IPS DF 4.7 (cell line): Measurements from ENCODE around the gene PADI6.
A peak's percentile ranks its signal among the peaks of the same experiment; 100 is the strongest.

Source experiments
- DNase-seq: peaks from one replicate; pipeline ENCODE4 v3.0.0-alpha.2; 2013; ENCODE audit warnings: low spot score; ENCODE audit errors: extremely low read depth

Gene PADI6

DNA sequence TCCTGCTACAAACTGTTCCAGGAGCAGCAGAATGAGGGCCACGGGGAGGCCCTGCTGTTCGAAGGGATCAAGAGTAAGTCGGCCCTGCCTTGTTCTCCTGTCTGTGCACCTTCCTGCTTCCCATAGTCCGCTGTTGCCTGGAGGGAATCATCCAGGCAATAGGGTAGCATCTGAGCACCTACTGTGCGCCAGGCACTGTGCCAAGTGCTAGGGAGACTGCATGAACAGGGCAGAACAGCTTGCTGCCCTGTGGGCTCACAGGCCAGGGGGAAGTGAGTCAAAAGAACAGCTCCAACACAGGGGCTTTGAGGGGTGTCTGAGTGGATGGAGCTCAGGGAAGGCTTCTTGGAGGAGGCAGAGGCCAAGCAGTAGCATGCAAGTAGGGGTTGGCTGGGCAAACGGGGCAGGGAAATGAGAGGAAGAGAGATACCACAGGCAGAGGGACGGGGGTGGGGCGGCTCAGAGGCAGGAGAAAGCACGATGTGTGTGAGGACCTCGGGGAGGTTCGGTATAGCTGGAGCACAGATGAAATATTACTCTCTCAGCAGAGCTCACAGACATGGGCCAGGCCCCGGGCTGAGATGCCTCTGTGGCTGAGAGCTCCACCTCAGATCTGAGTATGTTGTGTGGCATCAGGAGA lies 15.5 kb upstream of the PADI6 start:
- DNase-seq = no peak

DNA sequence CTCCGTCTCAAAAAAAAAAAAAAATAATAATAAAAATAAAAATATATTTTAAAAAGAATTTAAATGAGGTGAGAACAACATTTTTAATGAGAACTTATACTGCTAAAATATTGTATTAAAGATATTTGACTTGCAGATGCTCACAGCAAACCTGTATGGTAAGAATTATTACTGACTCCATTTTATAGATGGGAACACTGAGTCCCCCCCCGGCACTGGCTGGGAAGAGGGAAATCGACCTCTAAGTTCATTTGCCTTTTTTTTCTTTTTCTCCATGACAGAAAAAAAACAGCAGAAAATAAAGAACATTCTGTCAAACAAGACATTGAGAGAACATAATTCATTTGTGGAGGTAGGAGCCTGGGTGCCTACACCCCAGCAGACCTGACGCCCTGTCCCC lies 13.4 kb upstream of the PADI6 start:
- no peak for DNase-seq

DNA sequence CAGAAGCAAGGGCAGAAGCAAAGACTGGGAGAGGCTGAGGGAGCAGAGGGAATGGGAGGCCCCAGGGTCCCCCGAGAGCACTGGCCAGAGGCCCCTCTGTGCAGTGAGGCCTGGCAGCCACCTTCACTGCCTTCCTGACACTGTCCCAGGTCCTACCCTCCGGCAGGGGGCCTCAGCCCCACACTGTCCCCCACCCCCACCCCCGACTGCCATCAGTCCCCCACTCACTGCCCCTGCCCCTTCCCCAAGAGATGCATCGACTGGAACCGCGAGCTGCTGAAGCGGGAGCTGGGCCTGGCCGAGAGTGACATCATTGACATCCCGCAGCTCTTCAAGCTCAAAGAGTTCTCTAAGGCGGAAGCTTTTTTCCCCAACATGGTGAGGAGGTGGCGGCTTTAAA lies 13.0 kb upstream of the PADI6 start:
- no peak for DNase-seq

DNA sequence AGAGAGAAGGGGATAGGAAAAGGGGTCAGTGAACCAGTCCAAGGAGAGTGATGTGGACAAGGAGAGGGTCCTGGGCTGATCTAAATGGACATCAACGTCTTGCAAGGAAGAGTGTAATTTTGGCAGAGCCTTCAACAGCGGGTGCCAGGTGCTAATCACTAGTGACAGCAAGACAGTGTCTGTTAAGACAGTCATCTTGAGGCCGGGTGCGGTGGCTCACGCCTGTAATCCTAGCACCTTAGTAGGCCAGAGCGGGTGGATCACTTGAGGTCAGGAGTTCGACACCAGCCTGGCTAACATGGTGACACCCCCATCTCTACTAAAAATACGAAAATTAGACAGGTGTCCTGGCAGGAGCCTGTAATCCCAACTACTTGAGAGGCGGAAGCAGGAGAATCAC lies 12.2 kb upstream of the PADI6 start:
- DNase-seq = no peak

DNA sequence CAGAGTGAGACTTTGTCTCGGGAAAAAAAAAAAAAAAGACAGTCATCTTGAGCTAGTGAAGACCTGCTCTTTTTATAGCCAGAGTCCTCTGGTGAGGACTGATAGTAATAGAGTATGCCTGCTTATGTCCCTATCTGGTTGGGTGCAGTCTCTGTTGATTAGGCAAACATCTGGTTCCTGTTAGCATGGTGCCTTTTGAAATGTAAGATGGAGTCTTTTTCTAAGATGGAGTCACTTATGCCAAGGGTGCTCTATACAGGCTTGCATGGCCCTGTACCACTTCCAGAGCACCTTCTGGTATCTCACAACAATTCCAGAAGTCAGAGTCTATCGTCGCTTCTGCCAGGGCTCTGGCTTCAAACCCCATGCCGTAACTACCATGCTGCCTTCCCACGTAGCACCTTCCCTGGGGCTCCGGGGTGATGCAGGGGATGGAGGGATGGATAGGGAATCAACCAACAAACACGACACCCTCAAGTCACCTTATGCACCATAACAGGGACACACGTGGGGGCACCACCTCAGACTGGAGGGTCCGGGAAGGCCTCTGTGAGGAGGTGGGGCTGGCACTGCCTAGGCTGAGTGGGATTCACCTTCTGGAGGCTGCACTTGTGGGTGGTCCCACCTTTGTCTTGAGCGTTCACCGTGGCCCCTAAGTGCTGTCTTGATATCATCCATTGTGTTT lies 11.6 kb upstream of the PADI6 start:
- DNase-seq = no peak

DNA sequence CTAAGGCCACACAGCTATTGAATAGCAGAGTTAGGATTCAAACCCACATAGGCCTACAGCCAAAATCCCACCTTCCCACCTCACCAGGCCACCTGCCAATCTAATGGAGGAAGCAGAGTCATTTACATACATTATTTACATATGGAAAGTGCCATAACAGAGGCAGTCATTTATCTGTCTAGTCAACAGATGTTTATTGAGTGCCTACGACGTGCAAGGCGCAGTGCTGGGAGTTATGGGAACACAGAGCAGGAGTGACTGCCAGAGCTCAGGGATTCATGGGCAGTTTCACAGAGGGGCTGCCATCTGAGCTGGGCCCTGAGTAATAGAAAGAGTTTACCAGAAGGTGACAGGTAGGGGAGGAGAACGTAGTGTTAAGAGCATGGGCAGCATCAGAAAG lies 10.3 kb upstream of the PADI6 start:
- no peak for DNase-seq

DNA sequence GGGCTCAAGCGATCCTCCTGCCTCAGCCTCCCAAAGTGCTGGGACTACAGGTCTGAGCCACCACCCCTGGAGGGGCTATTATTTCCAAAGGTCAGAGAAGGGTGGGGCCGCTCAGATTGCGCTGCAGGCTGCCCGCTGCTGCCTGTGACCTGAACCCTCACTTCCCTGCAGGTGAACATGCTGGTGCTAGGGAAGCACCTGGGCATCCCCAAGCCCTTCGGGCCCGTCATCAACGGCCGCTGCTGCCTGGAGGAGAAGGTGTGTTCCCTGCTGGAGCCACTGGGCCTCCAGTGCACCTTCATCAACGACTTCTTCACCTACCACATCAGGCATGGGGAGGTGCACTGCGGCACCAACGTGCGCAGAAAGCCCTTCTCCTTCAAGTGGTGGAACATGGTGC lies 8.6 kb upstream of the PADI6 start:
- no peak for DNase-seq

DNA sequence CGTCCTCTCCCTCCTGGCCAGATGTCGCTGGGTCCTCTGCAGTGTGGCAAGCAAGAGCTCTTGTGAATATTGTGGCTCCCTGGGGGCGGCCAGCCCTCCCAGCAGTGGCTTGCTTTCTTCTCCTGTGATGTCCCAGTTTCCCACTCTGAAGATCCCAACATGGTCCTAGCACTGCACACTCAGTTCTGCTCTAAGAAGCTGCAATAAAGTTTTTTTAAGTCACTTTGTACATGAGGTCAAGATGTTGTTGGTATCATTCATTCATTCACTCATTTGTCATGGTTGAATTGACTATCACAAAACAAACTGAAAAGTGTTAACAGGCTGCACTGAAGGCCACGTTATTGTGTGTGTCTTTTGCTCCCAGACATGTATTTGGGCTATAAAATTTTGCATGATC lies 8.2 kb upstream of the PADI6 start:
- DNase-seq = no peak

DNA sequence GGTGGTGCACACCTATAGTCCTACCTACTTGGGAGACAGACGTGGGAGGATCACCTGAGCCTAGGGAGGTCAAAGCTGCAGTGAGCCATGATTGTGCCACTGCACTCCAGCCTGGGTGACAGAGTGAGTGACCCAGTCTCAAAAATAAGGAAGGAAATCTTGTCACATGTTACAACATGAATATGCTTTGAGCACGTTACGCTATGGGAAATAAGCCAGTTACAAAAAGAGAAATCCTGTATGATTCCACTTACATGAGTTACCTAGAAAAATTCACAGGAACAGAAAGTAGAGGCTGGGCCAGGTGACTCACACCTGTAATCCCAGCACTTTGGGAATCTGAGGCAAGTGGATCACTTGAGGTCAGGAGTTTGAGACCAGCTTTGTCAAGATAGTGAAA lies 6.7 kb upstream of the PADI6 start:
- DNase-seq = no peak

DNA sequence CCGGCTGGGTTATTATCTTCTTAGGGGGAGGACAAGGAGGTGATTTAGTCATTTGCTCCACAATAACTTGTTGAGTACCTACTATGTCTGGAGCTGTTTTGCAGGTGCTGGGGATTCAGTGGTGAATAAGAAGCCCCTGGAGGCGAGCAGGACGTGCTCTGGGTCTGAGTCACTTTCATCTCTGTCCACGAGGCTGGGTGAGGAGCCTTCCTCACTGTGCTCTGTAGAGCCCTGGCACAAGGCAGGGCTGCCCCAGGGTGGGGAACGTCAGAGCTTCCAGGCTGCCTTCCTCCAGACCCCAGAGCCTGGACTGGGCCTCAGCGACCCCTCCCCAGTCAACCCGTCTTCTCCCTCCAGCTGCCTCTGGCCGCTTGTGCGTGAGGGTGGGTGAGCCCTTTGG lies 2.5 kb upstream of the PADI6 start:
- no peak for DNase-seq

DNA sequence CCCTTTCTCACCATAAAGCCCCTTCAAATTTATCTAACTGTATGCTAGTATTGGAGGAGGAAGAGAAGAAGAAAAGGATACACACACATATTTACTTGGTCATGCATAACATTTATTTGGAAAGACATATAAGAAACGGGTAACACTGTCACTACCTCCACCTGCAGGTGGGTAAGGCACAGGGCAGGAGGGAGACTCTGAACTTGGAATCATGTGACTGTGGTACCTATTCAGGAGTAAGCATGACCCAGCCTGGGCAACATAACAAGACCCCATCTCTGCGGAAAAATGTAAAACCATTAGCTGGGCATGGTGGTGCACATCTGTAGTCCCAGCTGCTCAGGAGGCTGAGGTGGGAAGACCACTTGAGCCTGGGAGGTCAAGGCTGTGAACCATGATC lies 1.4 kb upstream of the PADI6 start:
- DNase-seq = no peak

DNA sequence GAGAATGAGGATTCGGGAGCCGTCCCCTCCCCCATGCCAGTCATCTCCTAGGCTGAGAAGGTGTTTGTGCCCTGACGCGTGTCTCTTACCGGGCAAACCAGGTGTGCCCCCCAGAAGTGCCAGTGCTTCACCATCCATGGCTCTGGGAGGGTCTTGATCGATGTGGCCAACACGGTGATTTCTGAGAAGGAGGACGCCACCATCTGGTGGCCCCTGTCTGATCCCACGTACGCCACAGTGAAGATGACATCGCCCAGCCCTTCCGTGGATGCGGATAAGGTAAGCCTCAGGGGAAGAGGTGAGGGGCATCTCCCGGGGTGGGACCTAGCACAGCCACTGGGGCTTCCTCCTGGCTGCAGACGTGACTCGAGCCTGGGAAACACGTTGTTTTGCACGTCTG lies 959 bp downstream of the PADI6 start:
- DNase-seq = no peak

DNA sequence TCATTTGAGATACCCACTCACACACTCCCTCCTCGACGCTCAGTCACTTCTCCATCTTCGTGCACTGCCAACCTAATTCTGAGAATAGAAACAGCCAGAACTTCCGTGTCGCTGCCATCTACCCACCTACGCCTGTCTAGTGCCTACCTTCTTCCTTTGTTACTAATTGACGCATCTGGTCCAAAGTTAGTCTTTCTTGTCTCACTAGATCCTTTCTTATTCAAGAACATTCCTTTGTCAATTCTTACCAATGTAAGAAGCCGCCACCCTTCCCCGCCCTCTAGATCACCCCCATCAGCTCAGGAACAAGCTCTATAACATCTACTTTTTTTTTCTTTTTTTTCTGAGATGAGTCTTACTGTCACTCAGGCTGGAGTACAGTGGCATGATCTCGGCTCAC lies 3.7 kb downstream of the PADI6 start:
- DNase-seq = no peak

DNA sequence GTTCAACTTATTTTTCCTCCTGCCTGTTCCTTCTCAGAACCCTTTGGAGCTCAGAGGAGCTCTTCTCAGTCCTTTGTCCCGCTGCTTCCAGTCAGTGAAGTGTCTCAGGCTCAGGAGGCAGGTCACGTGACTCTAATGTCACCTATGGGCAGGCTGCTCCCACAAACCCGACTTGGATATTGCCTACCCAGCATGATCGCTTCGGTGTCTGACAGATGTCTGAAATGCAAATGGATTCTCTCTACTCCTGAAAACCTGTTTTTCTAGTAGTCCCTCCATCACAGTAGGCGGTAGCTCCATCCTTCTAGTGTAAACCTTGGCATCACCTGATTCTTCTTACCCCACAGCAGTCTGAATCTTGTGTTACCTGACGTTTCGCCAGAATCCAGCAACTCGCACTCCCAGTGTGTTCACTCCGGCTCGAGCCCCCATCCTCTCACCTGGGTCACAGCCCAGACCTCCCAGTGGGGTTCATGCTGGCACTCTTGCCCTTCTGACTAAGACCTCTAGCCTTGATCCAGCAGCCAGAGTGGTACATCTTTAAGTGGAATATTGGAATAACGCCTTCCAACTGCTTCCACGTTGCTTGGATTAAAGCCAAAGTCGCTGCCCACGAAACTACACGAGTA lies 5.4 kb downstream of the PADI6 start:
- peak; percentile 74 for DNase-seq

DNA sequence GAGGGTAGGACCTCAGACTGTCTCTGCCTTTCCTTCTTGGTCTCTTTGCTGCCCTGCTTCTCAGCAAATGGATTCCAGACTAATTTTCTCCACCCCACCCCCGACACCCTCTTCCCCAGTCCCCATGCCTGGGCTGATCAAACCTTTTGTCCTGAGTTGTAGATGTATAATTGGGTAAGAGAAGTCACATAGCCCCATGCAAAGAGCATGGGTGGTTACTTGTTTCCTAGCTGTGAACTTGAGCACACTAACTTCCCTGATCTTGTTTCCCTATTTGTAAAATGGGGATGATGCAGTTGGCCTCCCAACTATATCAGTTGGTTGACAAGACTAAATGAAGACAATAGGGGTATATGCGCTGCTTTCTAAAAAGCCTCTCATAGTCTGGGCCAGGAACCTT lies 9.2 kb downstream of the PADI6 start:
- no peak for DNase-seq

DNA sequence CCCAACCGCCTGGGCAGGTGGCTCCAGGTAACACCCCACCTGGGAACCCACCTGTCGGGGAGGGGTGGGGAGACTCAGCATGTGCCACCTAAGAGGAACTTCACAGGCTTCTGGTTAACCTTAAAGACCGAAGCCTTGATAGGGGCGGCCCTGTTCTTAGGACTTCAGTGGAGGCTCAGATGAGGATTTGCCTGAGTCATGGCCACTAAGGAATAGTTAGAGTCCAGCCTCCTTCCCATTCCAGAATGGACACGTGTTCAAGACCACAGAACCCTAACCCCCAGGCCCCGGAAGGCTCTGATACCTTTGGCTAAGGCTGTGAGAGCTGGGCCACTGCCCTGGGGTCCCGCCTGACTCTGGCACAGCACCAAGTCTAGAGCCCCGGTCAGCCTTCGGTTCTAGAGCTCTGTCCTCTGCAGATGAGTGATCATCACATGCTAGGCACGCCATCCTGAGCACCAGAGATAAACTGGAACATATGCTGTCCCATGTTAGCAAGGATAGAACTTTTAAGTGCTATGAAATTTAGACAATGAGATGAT lies 20.3 kb downstream of the PADI6 start:
- DNase-seq = no peak

DNA sequence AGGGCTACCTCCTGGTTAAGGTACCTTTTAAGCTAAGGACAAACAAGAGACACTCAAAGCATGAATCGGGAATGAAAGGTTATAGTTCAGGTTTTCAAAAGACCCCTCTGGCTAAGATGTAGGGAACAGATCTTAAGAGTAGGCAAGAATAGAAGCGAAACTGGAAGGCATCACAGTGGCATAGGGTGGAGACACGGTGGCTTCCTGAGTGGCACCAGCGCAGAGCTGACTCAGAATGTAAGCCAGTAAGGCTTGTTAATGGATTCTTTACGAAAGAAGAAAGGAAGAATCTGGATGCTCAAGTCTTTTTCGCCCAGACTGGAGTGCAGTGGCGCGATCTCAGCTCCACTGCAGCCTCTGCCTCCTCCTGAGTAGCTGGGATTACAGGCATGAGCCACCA lies 21.2 kb downstream of the PADI6 start:
- no peak for DNase-seq

DNA sequence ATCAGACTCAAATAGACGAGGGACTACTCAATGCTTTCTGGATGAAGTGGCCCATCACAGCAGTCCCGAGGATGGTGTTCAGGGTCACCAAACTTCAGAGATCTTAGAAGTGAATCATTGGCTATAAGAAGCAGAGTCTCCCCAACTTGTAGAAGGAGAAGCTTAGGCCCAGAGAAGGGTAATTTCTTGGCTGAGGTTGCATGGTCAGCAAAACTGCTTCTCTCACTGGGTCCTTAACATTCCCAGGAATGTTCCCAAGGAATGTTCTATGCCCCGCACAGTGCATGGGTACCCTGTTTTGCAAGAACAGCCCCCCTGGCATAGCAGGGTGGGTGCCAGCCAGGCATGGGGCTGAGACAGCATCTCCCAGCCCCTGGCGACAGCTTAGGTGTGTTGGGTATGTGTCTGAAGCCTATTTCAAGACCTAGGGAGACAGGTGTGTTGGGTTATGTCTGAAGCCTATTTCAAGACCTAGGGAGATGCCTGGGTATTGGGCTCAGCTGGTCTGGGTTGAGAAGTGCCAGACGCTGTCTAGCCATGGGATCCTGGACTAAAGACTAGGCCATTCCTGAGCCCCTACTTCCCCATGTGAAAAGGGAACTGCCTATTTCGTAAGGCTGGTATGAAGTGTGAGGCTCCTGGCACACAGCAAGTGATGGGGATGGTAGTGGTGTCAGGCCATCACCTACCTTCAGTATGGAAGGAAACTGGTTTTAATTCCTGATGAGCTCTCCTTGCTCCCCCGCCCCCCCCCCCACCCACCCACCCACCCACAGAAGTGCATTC lies 26.1 kb downstream of the PADI6 start:
- DNase-seq = no peak

DNA sequence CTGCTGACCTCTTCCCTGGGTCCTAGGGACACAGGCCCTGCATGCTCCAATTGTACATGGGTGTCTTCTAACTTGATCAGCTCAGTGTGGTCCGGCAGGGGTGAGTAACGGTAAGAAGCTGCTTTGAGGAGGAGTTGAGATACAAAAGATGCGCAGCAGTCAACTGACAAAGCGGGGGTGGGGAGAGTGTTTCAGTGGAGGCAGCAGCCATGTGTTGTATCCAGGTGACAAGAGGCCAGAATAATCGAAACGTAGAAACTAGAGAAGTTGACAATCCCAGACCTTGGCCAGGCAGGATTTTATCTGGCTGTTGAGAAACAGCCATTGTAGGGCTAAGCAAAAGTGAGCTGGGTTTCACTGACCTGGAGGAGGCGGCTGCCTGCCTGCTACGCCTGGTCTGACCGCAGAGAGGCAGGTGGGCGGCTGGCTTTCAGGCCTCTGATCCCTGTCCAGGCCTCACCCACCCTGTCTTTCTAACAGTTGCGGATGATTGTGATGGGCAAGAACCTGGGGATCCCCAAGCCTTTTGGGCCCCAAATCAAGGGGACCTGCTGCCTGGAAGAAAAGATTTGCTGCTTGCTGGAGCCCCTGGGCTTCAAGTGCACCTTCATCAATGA lies 28.8 kb downstream of the PADI6 start:
- no peak for DNase-seq

DNA sequence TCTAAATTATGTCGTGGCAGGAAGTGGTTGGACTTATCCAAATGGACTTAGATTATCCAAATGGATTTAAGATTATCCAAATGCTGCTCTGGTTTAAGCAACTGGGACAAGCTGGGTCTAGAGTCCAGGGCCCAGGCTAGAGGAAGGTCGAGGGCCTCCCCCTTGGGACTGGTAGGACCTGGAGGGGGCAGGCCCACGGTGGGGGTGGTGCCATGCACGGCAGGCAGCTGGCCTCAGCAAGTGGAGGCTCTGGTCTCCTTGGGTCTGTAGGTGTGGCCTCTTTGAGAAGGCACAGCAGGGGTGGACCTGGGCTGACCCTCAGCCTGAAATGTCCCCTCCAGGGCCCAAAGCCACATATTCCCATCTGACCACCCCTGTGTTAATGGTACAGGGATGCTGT lies 29.8 kb downstream of the PADI6 start:
- DNase-seq = no peak

DNA sequence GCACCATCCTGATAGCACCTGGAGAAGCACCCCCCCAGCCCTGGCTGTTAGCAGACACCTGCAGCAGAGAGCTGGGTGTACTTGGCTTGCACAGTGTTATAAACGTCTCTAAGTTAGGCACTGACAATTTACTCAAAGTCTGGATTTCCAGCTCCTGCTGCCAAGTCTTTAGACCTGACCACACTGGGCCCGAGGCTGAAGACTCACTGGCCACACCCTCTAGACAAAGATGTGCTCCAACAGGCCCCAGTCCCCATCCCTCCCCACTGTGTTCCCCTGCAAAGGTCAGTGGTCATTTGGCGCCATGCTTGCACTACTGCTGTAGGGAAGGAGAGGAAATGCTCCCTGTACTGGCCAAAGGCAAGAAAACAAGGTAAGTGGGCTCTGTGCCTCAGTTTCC lies 31.1 kb downstream of the PADI6 start:
- no peak for DNase-seq
